Measurements from ENCODE around the gene MANSC4. TPM values are rescaled to one million over a fixed set of nuclear protein-coding genes. Genes with fewer than 3 reads are reported as not detected.
"Not testable (repeated sequence)": the region's sequence is repeated elsewhere in the genome, so short reads cannot be mapped to it uniquely, and the experiment has no call there.

The MANSC4 gene
- total RNA-seq, 1 experiment from 2014 or later, result not detected

- ChIA-PET POLR2A (no interaction called here), CTCF (interaction anchor here (1.3 kb wide), 1 partner anchor 19 kb away, joined by 5 read pairs; no protein-coding TSS in a partner anchor)
- no peaks in the 10 kb centered on the region for H3K9me3 Mint-ChIP-seq
- no peak overlapping the region for H3K27ac Mint-ChIP-seq
- ATAC-seq (no peak), DNase-seq (ENCODE audit: low spot score) (no peak)
- H3K36me3 Mint-ChIP-seq, result peaks cover 14% of the 10 kb centered on the region
- no peaks in the 10 kb centered on the region for H3K4me1 Mint-ChIP-seq
- H3K27me3 Mint-ChIP-seq (ENCODE audit: low read depth), result no peaks in the 10 kb centered on the region
- TF ChIP-seq NR2C2 (CRISPR knock-in tag; IDR thresholded peaks at IDR 0.05) (no peak), HMGXB4 (CRISPR knock-in tag; IDR thresholded peaks at IDR 0.05) (no peak), ZNF671 (CRISPR knock-in tag; IDR thresholded peaks at IDR 0.05) (no peak), NFE2L1 (CRISPR knock-in tag; IDR thresholded peaks at IDR 0.05) (0 out of 2 replicates have a peak, but pooled peaks have one; percentile 36)
- no peak overlapping the region for H3K4me3 Mint-ChIP-seq
Observed at GRCh38 chr12:27751386-27752047, 28.5 kb downstream of the MANSC4 start.

GRCh38 chr12:27747111-27747820, 32.8 kb downstream of the MANSC4 start:
- ChIA-PET POLR2A (no interaction called here), CTCF (no interaction called here)
- H3K27me3 Mint-ChIP-seq (ENCODE audit: low read depth), result no peaks in the 10 kb centered on the region
- no peak overlapping the region for H3K27ac Mint-ChIP-seq
- no peak overlapping the region for H3K4me3 Mint-ChIP-seq
- ATAC-seq (no peak), DNase-seq (ENCODE audit: low spot score) (no peak)
- peaks cover 28% of the 10 kb centered on the region for H3K36me3 Mint-ChIP-seq
- no peaks in the 10 kb centered on the region for H3K4me1 Mint-ChIP-seq
- H3K9me3 Mint-ChIP-seq, result no peaks in the 10 kb centered on the region
- TF ChIP-seq GTF2I (CRISPR knock-in tag; conservative IDR thresholded peaks at IDR 0.05) (no peak), USF2 (CRISPR knock-in tag; IDR thresholded peaks at IDR 0.05) (no peak), CBFB (CRISPR knock-in tag; IDR thresholded peaks at IDR 0.05; ENCODE audit: low read depth) (no peak), ZMAT4 (CRISPR knock-in tag; IDR thresholded peaks at IDR 0.05) (no peak), RELA (CRISPR knock-in tag; IDR thresholded peaks at IDR 0.05; ENCODE audit: borderline replicate concordance) (no peak), CTCF (IDR thresholded peaks at IDR 0.05) (no peak), RORB (CRISPR knock-in tag; IDR thresholded peaks at IDR 0.05) (no peak)

- CTCF ChIA-PET, result interaction anchor here (0.6 kb wide), 1 partner anchor 793 kb away, joined by 4 read pairs; no protein-coding TSS in a partner anchor
- H3K4me3 Mint-ChIP-seq; DNase-seq (ENCODE audit: low spot score); POLR2A ChIA-PET; H3K27ac Mint-ChIP-seq; H3K9me3 Mint-ChIP-seq; H3K4me1 Mint-ChIP-seq; ATAC-seq; H3K27me3 Mint-ChIP-seq (ENCODE audit: low read depth): not testable (repeated sequence)
- peaks cover 29% of the 10 kb centered on the region for H3K36me3 Mint-ChIP-seq
Observed at GRCh38 chr12:27745734-27746133, 34.3 kb downstream of the MANSC4 start.

- Mint-ChIP-seq H3K4me1 (no peaks in the 10 kb centered on the region), H3K4me3 (no peak overlapping the region), H3K27me3 (ENCODE audit: low read depth) (no peaks in the 10 kb centered on the region), H3K36me3 (peaks cover 33% of the 10 kb centered on the region), H3K9me3 (no peaks in the 10 kb centered on the region), H3K27ac (no peak overlapping the region)
- CTCF ChIA-PET, result no interaction called here
- POLR2A ChIA-PET, result no interaction called here
- DNase-seq (ENCODE audit: low spot score) (no peak), ATAC-seq (no peak)
- TF ChIP-seq RELA (CRISPR knock-in tag; IDR thresholded peaks at IDR 0.05; ENCODE audit: borderline replicate concordance) (no peak), USF1 (CRISPR knock-in tag; IDR thresholded peaks at IDR 0.05) (no peak), NFYB (CRISPR knock-in tag; conservative IDR thresholded peaks at IDR 0.05; ENCODE audit: low read depth) (no peak), FOXK1 (CRISPR knock-in tag; IDR thresholded peaks at IDR 0.05) (no peak), HMGXB4 (CRISPR knock-in tag; IDR thresholded peaks at IDR 0.05) (no peak), ZNF138 (CRISPR knock-in tag; conservative IDR thresholded peaks at IDR 0.05) (no peak), ATF3 (CRISPR knock-in tag; conservative IDR thresholded peaks at IDR 0.05) (no peak), ATF6 (CRISPR knock-in tag; IDR thresholded peaks at IDR 0.05) (no peak), TCF7 (CRISPR knock-in tag; IDR thresholded peaks at IDR 0.05; ENCODE audit: low read depth) (no peak)
Observed at GRCh38 chr12:27743601-27744000, 36.4 kb downstream of the MANSC4 start.
